ENCODE data around the gene LAMC3.

Gene LAMC3

DNA sequence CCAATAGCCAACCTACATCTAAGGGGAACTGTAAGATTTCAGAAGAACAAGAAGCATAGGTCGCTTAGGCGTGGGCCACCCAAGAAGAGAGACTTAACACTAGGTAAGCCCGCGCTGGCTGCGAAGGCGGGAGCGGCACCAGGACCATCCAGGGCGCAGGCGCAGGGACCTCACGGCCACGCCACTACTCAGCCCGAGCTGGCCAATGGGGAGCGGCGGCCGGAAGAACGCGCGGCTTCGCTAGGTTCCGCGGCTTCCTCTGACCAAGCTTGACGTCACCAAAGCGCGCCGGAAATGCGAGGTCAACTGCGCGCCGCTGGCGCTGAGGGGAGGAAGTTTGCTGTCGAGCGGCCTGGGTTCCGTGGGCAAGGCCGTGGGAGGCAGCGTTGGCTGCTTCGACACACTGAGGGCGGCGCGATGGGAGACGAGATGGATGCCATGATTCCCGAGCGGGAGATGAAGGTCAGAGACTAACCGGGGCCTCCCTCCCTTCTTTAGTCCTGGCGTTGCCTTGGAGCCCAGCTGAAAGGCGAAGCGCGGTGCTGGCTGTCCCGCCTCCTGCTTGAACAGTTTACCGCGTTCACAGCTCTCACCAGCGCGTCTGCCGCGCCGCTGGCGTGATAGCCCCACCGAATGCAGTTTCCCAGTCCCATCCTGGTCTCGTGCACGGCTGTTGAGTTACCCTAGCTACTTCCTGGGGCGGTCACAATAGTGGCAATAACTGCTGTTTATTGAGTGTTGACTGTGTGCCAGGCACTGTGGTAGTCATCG lies 116.5 kb downstream of the LAMC3 start, which contains the start of gene NUP214:
Gene NUP214, plus strand, starts transcription at position 299 of the 771 bp plus-strand sequence. Its CDS starts 119 bp downstream, at position 418.
- no peak for TF ChIP-seq ZNF274 (IDR thresholded peaks at IDR 0.05; ENCODE audit: low read depth, low read length)
- peak within 1 kb of the TSS; percentile 96 for H3K4me3 ChIP-seq (ENCODE audit: low read length)

DNA sequence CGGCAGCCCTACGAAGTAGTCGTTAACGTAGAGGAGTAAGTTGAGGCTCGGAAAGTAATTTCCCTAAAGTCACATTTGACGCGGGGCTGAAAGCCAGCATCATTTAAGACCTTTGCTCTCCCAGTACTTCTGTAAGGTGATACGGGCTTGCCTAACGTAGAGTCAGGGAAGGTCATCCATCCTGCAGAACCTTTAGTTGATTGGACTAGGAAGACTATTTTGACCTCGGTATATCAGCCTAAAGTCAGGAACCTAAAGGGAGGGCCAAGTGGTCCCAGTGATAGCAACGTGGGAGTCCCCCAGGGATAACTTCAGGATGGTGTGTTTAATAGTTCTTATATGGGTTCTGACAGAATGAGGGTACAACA lies 117.1 kb downstream of the LAMC3 start:
- TF ChIP-seq ZNF274 (IDR thresholded peaks at IDR 0.05; ENCODE audit: low read depth, low read length), result no peak
- H3K4me3 ChIP-seq (ENCODE audit: low read length), result peak overlapping the region; percentile 96

DNA sequence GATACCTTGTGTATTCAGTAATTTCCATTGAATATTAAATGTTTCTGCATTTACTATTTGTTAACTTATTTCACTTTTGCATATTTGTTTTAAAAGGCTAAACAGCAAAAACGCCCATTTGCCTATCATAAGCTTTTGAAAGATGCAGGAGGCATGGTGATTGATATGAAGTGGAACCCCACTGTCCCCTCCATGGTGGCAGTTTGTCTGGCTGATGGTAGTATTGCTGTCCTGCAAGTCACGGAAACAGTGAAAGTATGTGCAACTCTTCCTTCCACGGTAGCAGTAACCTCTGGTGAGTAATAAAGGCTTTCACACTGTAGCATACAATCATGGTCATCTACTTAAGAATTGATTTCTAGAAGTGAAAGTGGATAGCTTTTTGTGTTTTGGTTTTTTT lies 120.2 kb downstream of the LAMC3 start:
- TF ChIP-seq ZNF274 (IDR thresholded peaks at IDR 0.05; ENCODE audit: low read depth, low read length), result no peak
- H3K4me3 ChIP-seq (ENCODE audit: low read length), result no peak overlapping the region

DNA sequence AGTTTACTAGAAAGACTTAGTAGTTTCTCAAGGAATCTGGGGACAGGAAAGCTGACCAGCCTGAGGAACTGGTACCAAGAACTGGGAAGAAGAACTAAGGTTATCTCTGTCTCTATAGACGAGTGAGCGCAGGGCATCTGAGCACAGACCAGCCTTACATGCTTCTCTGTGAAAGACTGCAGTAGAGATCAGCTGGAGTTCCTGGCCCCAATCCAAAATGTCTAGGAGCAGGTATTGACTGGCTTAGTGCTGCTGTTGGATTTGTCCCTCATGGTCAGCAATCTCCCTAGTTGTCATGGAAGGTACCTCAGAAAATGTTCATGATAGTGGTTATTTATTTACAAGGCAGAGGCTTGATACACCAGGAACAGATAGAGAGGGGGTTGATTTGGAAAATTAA lies 129.7 kb downstream of the LAMC3 start:
- no peak overlapping the region for H3K4me3 ChIP-seq (ENCODE audit: low read length)
- TF ChIP-seq ZNF274 (IDR thresholded peaks at IDR 0.05; ENCODE audit: low read depth, low read length), result no peak

GRCh38 chr9:131140112-131140511 lies 131.1 kb downstream of the LAMC3 start:
- H3K4me3 ChIP-seq (ENCODE audit: low read length), result no peak overlapping the region
- TF ChIP-seq ZNF274 (IDR thresholded peaks at IDR 0.05; ENCODE audit: low read depth, low read length), result no peak

DNA sequence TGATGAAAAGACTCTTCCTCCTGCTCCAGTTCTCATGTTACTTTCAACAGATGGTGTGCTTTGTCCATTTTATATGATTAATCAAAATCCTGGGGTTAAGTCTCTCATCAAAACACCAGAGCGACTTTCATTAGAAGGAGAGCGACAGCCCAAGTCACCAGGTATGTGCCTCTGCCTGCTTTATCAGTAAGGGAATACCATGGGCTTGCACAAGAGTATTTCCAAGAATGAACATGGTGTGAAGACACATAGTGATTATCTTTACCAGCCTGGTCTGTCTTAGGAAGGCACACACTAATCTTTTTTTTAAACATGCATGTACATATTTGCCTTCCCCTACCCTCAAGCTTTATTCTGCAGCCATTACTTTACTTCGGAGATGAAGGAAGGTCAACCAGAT lies 131.6 kb downstream of the LAMC3 start:
- TF ChIP-seq ZNF274 (IDR thresholded peaks at IDR 0.05; ENCODE audit: low read depth, low read length), result no peak
- no peak overlapping the region for H3K4me3 ChIP-seq (ENCODE audit: low read length)

DNA sequence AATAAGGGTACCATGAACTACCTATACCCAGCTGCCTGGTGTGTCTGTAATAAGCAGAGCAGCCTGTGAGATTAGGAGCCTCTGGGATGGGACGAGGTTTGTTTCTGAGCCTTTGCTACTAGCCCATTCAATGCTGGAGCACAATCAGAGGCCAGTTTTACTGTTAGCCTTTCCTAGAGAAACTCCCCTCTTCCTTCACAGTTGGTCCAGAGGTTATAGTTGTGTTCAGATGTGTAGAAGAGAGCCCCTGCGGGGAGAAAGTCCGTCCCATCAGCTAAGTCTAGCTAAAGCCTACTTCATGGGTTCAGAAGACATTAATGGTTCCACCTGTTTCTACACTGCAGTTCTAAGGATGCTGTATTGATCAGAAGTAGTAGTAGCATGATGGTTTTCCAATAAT lies 133.2 kb downstream of the LAMC3 start:
- no peak overlapping the region for H3K4me3 ChIP-seq (ENCODE audit: low read length)
- TF ChIP-seq ZNF274 (IDR thresholded peaks at IDR 0.05; ENCODE audit: low read depth, low read length), result no peak
